Omental fat pad (tissue), 4 donors: Measurements from ENCODE around the gene APBA2. TPM values are rescaled to one million over a fixed set of nuclear protein-coding genes. Genes with fewer than 3 reads are reported as not detected.

Source experiments
- ATAC-seq: fragments of 150-250 bp; one replicate; pipeline ENCODE4 v1.9.1; 2016; ENCODE audit warnings: mild to moderate bottlenecking, moderate library complexity; ENCODE audit not compliant: low FRiP score
- DNase-seq: peaks from one replicate; pipeline ENCODE4 v3.0.0-alpha.2; 2019; ENCODE audit warnings: low spot score
- CTCF ChIP-seq, 3 donors: fragments of 450-650 bp; IDR thresholded peaks; one replicate each; pipeline ENCODE4 v1.5.1; 2016 to 2017; ENCODE audit warnings: antibody characterized with exemption in 3 of 3, mild to moderate bottlenecking in 3 of 3, moderate library complexity in 2 of 3
- total RNA-seq, 4 donors: library from RNA; depleted of rRNA; stranded (reverse); fragments of >200 nt; gene quantifications; one replicate each; pipeline ENCODE4 v1.1.0, GENCODE V29; 2016

Gene APBA2
- total RNA-seq, 4 donors from 2014 or later, result 0.93 to 4.3 (median 2.6) TPM

GRCh38 chr15:28868744-28869345, 16.9 kb upstream of the APBA2 start:
- ATAC-seq (no peak), DNase-seq (no peak)
- TF ChIP-seq CTCF (IDR thresholded peaks at IDR 0.05), result no peak

DNA sequence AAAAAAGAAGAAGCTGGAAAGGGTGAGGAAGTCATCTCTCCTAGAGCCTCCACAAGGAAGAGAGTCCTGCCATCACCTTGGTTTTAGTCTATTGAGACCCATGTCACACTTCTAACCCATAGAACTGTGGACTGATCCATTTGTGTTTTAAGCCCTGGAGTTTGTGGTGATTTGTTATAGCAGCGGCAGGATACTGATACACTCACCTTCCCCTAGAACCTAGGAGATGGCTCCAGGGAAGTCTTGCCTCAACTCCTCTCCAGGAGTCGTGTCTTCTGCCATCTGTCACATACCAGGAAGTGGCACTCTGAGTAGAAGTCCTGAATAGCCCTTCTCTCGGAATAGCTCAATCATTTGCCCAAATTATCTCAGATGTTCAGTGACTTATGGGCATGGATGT, 14.6 kb upstream of the APBA2 start:
- ATAC-seq (no peak), DNase-seq (no peak)
- TF ChIP-seq CTCF (IDR thresholded peaks at IDR 0.05), result no peak

DNA sequence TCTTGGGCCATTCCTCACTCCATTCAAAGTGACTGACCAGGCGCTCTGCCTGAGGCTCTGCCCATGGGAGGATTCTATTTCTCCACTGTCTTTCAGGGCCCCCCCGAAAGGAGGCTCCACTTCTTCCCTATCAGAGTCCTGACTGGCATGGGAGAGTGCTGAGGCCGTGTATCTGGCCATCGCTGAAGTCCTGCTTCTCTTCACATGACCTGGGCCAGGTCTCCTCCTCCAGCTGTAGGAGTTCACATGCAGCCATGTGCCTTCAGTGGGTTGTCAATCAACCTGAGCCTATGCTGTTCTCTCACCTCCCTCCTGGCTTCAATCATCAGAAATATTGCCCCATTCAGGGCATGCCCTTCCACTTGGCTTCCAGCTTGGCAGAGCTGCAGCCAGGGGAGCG, 12.8 kb upstream of the APBA2 start:
- TF ChIP-seq CTCF (IDR thresholded peaks at IDR 0.05), result no peak
- no peak for DNase-seq
- ATAC-seq, result no peak

- no peak for TF ChIP-seq CTCF (IDR thresholded peaks at IDR 0.05)
- DNase-seq, result no peak
- ATAC-seq, result no peak
These were observed 12.1 kb upstream of the APBA2 start for GRCh38 chr15:28873585-28874190.

DNA sequence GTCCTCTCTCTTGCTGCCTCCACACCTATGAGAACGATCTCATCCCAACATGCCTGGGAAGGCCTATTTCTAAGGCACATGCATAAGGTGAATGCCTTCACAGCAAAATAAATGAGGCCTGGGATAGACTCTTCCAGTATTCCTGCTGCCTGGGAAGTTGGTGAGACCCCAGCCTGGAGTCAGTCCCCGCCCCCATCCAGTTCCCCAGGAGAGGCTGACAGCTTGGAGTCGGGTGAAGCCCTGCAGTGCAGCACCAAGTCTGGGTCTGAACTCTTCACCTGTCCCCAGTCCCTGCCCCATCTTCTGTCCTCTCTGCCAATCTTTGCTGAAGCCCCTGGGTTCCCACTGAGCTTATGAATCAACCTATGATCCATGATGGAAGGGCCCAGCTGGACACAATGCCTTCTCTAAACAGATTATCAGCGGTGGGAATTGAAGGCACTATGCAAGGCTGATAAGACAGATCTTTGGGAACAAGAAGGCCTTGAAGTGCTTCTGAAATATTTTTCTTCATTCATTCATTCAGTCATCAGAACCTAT, 10.2 kb upstream of the APBA2 start:
- no peak for TF ChIP-seq CTCF (IDR thresholded peaks at IDR 0.05)
- no peak for ATAC-seq
- no peak for DNase-seq

DNA sequence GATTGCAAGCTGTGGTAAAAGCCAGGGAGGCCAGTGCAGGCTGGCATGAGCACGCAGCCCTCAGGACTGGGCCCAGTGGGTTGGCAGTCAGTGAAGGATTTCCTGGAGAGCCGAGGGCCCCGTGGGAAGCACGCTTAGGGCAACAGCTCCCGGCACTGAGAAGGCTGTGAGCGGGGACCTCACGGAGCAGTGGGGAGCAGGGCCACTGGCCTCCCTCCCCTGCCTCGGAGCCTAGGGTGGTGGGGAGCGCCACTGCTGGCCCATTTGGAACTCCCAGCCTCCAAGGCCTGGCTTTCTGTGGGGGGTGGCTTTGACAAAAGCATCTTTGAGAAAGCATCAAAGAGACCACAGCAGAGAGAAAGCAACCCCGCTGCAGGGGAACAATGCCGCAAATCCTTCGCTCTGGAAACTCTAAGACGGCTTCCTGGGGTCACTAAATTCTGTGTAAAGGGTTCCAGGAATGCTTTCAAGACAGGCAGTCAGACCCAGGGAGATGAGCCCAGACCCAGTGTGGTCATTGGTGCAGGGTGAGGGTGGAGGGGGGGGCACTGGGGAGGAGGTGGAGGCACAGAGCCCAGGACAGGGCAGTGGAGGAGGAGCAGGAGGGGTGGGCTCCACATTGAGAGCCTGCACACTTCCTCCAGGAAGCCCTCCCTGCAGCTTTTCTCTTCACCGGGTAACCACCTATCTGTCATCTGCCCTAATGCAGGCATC, 9.5 kb upstream of the APBA2 start:
- no peak for ATAC-seq
- no peak for TF ChIP-seq CTCF (IDR thresholded peaks at IDR 0.05)
- DNase-seq, result no peak
